HG02870 (cell line): ENCODE measurements around the gene CD276.

Source experiments
- ATAC-seq: cut with Tn5 transposase; IDR thresholded peaks from one replicate; pipeline ENCODE4 v1.9.1; 2021; ENCODE audit warnings: mild to moderate bottlenecking, moderate library complexity; ENCODE audit not compliant: unreplicated experiment

CD276 gene

GRCh38 chr15:73746883-73747282 is 62.7 kb downstream of the CD276 start:
- no peak for ATAC-seq

DNA sequence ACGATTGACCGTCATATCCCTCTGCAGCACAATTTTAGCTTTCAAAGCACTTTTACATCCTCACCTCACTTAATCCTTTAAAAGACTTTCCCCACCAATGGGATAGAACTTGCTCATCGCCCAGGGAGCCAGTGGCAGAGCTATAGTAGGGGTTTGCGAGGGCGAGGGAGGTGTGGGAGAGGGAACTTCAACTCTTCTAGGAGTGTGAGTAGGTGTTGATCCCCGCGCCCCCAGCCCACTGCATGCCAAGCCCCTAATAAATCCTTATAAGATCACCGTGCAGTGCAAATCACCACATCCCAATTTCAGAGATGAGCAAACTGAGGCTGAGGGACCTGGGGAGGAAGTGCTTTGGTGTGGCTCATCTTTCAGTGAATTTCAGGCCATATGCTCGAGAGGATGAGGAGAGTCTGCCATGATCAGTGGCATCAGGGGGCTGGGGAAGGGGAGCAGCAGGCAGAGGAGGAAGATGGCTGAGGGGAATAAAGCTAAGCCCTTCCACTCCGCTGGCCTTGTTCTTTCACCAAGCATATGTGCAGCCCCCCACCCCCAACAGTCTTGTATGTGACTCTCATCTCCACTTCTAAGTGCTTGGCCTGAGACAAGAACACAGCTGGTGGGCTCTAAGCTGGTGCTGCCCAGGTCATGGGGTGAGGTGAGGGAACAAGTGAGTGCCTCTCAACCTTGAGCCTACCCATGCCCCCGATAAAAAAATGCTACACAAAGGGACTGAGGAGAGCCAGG is 63.8 kb downstream of the CD276 start:
- ATAC-seq, result no peak

- no peak for ATAC-seq
Observed at GRCh38 chr15:73748730-73749129, 64.5 kb downstream of the CD276 start.

DNA sequence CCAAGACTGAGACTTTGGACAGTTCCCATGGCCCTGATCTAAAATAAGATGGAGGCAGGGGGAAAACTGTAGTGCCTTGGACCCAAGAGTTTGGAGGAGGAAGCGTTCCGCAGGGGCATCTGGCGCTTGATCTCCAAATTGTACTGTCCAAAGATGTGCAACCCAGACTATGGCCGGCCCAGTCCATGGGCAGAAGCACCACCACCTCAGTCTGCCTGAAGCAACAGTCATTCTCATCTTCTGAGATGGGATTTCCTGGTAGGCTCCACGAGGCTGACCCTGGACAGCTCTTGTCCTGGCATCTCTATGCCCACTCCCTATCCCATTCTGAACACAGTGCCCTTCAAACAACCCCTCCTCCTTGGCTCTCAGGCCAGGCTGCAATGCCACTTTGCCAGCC is 65.3 kb downstream of the CD276 start:
- ATAC-seq, result no peak

DNA sequence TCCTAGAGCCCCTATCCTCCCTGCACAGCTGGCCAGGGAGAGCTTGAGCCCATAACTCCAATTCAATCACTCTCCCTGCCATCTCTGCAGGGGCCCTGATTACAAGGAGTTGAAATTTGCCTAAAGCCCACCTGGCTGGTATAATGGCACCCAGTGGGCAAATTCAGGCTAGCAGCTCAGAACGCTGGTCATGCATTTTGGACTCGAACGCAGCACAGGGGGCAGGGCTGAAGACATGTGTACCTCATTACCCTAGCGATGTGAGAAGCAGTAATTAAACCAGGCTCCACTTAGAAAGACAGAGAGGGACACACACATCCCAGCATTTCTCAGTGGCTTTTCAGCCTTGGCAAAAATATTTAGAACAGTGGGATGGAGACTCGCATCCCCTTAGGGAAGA is 65.8 kb downstream of the CD276 start:
- ATAC-seq, result no peak

- ATAC-seq, result no peak
Observed at GRCh38 chr15:73750438-73750837, 66.3 kb downstream of the CD276 start.

DNA sequence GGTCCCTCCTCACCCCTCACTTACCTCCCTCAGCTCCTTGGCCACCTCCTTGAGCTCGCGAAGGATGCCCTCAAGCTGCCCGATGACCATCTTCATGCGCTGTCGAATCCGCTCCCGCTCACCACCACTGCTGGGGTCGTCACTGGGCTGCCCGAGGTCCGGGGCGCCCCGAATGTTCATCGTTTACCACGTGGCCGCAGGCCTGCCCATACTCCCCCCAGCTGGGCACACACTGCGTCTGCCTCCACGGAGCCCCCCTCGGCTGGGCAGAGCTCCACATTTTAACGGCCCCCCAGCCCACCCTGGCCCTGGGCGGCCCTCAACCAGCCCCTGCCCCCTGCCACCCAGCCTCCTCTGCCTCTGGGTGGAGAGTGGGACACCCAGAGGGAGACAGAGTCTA is 66.8 kb downstream of the CD276 start:
- no peak for ATAC-seq

DNA sequence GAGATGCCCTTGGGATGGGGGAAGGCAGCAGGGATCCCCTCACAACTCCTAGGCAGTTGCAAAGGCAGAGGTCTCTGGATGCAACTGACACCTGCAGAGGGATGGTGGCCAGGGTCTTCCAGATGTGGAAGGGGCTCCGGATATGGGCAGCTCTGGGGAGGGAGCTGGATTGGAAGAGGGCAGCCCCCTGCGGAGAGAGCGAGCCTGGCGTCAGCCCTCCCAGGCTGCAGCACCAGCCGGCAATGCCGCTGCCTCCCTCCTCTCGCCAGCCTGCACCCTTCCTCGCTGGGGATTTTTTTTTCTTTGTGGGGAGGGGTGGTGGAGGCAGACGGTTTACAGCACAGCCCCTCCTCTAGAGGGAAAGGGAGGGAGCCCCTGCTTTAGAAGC is 67.3 kb downstream of the CD276 start:
- ATAC-seq, result no peak

GRCh38 chr15:73751899-73752805 is 68.0 kb downstream of the CD276 start:
- ATAC-seq, result no peak

GRCh38 chr15:73752806-73753193 is 68.6 kb downstream of the CD276 start:
- no peak for ATAC-seq

GRCh38 chr15:73753250-73754130 is 69.3 kb downstream of the CD276 start, which contains the start of gene INSYN1:
Gene INSYN1, minus strand, starts transcription at chr15:73753351. Its CDS starts 2,221 bp downstream, at chr15:73751130.
- ATAC-seq, result no peak

GRCh38 chr15:73754461-73754860 is 70.3 kb downstream of the CD276 start:
- no peak for ATAC-seq

- ATAC-seq, result no peak
Observed at GRCh38 chr15:73755481-73755880, 71.3 kb downstream of the CD276 start.

DNA sequence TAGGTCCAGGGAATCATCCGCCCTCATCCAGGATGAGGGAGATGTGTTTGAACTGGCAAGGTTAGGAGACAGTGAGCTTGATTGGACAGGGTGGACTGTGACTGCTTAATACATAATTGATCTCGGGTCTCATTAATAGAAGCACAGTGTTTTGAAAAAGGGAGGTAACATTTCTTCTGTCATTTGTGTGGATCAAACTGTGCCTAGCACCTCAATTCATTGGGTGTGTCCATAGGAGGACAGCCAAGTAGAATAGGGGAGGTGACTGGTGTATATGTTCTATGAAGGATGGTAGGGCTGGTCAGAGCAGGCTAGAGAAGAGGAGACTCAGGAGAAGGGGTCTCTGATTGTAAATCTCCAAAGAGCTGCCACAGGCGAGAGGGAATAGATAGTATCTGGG is 71.8 kb downstream of the CD276 start:
- no peak for ATAC-seq

DNA sequence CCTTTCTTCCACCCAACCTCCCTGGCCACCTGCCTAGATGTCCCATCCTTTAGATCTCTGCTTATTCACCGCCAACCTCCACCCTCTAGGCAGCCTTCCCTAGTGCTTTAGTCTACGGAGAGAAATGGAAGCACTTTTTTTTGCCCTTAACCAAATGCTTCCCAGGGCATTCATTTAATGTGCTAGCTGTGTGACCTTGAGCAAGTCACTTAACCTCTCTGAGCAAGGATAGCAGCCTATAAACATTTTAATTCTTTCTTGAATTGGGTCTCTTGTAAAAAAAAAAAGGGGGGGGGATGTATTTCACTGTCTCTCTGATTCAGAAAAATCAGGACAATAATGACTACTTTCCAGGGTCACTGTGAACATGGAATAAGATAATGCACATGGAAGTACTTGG is 72.2 kb downstream of the CD276 start:
- ATAC-seq, result no peak

- no peak for ATAC-seq
Observed at GRCh38 chr15:73756947-73757513, 72.8 kb downstream of the CD276 start.

DNA sequence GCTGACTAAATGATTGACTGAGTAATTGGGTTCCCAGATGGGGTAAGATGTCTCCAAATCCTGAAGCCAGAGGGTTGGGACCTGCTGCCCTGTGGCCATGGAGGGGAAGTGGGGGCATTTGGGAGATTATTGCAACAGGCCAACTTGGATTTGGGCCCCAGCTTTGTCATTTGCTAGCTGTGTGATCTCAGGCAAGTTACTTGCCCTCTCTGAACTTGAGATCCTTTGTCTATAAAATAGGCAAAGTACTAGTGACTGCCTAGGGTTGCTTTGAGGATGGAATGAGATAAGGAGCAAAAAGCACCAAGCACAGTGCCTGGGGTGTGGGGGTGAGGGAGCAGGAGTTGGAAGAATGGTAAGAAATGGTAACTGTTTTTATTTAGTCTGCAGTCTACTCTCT is 73.4 kb downstream of the CD276 start:
- ATAC-seq, result no peak

DNA sequence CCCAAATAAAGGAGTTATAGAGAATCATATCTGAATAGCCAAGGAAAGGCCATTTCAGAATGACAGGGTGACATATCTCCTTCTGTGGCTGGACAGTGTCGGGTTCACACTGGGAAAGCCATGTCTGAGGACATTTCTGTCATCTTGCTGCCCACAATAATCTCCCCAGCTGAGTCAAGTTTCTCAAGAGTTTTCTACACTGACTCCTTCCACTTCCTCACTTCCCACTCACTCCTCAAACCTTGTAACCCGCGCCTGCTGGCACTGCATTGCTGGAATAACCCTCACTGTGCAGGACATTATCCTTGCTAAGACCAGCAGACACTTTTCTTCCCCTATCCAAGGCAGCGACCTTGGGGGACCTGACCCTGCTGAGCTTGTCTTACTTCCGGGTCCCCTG is 74.3 kb downstream of the CD276 start:
- ATAC-seq, result no peak

- ATAC-seq, result no peak
Observed at GRCh38 chr15:73760330-73761329, 76.4 kb downstream of the CD276 start.

- no peak for ATAC-seq
Observed at GRCh38 chr15:73763931-73764330, 79.7 kb downstream of the CD276 start.
